IgD-negative memory B cell (primary cell): ENCODE results near the gene AFAP1L1. TPM values are rescaled to one million over a fixed set of nuclear protein-coding genes. Genes with fewer than 3 reads are reported as not detected.
A peak's percentile ranks its signal among the peaks of the same experiment; 100 is the strongest.
"Not testable (repeated sequence)": the region's sequence is repeated elsewhere in the genome, so short reads cannot be mapped to it uniquely, and the experiment has no call there.

Experiments used
- H3K27ac Mint-ChIP-seq, 3 donors: one replicate each; pipeline ENCODE4 v1.8.0; 2020 to 2022; ENCODE audit warnings: mild to moderate bottlenecking in 3 of 3, mixed read lengths in 3 of 3, moderate library complexity in 1 of 3
- H3K27me3 Mint-ChIP-seq: one replicate; pipeline ENCODE4 v1.8.0; 2021; ENCODE audit warnings: mixed read lengths
- H3K36me3 Mint-ChIP-seq: one replicate; pipeline ENCODE4 v1.8.0; 2020; ENCODE audit warnings: mild to moderate bottlenecking, mixed read lengths
- H3K4me1 Mint-ChIP-seq, 3 donors: one replicate each; pipeline ENCODE4 v1.8.0; 2020 to 2022; ENCODE audit warnings: mixed read lengths in 3 of 3, mild to moderate bottlenecking in 1 of 3
- H3K4me3 Mint-ChIP-seq, 4 donors: one replicate each; pipeline ENCODE4 v1.8.0; 2020 to 2022; ENCODE audit warnings: mild to moderate bottlenecking in 4 of 4, mixed read lengths in 4 of 4, moderate library complexity in 3 of 4
- H3K9me3 Mint-ChIP-seq, 3 donors: one replicate each; pipeline ENCODE4 v1.8.0; 2020 to 2021; ENCODE audit warnings: mixed read lengths in 3 of 3, mild to moderate bottlenecking in 1 of 3
- polyA plus RNA-seq: library from polyadenylated mRNA; unstranded; fragments of 300-500 nt; fragmentation: Illumina TruSeq; gene quantifications from one replicate; pipeline ENCODE4 v1.2.3, GENCODE V29; 2021

AFAP1L1 gene
- polyA plus RNA-seq, 1 donor from 2014 or later, result not detected

DNA sequence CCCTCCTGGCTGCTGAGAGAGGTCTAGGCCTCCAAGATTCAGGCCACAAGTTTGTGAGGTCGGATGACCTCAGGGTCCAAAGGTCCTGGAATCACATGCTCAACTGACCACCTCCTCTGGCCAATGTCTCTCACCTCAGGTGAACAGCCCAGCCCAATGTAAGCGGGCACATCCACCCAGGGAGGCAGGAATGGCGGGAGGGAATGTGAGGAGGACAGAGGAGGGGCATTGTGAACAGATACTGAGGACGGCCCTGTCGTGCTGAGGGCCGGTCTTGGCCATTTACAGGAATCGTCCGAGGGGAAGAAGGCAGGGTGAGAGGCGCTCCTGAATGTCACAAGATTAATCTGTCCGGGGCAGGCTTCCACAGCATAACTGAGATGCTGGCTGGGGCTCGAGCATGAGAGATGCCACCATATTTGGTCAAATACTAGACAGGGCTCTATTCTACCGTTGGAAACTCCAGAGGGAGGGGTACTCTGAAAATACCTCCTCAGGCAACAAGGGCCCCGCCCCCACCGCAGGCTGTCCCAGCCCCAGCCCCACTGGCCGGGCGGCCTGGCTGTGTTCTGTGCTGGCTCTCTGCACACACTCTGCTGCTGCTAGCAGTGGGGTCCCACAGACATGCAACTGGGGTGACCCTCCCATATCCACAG, 108.9 kb downstream of the AFAP1L1 start:
- H3K36me3 Mint-ChIP-seq, result no peaks in the 10 kb centered on the region
- H3K27ac Mint-ChIP-seq, result no peak overlapping the region
- no peak overlapping the region for H3K4me3 Mint-ChIP-seq
- peaks cover 0 to 3% (median 1%) of the 10 kb centered on the region in 3 donors for H3K4me1 Mint-ChIP-seq
- H3K9me3 Mint-ChIP-seq, result no peaks in the 10 kb centered on the region
- H3K27me3 Mint-ChIP-seq, result peaks cover 5% of the 10 kb centered on the region

DNA sequence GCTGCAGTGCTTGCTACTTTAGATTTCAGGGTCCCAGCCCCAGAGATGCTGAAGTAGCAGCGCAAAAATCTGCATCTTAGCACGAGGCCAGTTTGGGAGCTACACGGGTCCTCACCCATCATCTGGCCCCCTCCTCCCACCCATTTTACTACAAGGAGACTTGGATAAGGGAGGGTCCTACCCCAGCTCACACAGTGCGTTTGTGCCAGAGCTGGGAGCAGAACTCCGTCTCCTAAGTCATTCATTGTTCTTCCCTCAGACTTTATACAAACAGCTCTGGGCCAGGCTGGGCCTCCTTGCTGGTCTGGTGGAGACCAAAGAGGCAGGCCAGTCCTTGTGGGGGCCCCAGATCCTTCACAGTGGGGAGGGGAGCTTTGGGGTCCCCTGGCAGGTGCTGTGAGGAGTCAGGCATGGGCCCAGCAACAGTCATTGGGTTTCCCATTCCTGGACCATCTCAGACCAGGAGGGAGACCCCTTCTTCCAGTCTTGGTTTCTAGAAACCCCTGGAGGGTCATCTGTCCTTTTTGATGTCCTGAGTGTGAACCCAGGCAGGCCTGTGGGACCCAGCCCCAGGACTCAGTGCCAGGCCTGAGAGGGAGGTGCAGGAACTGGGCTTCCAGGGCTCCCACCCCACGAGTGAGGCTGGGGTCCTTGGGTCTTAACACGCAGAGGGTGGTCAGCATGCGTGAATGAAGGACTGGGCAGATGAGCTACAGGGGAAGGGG, 109.8 kb downstream of the AFAP1L1 start:
- peaks cover 5% of the 10 kb centered on the region for H3K27me3 Mint-ChIP-seq
- peak overlapping the region in 1 of 3 donors; percentile 86 for H3K27ac Mint-ChIP-seq

DNA sequence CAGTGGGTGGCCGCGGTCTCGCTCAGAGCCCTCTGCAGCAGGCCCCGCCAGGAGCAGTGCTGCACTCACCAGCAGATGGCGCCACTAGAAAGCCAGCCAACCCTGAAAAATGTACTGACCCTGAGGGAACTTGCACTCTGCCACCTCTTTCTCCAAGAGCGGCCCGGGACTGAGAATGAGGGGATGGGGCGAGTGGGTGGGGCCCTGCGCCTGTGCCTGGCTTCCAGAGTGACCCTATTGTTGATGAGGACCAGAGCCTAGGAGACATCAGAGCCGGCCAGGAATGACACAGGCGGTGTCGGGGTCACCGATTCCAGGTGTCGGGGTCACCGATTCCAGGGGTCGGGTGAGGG, 110.3 kb downstream of the AFAP1L1 start:
- Mint-ChIP-seq H3K4me1 (peaks cover 0 to 3% (median 1%) of the 10 kb centered on the region in 3 donors), H3K27me3 (peaks cover 5% of the 10 kb centered on the region), H3K27ac (peak overlapping the region in 1 of 3 donors; percentile 86), H3K36me3 (no peaks in the 10 kb centered on the region), H3K9me3 (no peaks in the 10 kb centered on the region), H3K4me3 (no peak overlapping the region)

More for the DNA sequence above, 109.8 kb downstream of the AFAP1L1 start:
- H3K4me3 Mint-ChIP-seq, result no peak overlapping the region
- peaks cover 0 to 3% (median 1%) of the 10 kb centered on the region in 3 donors for H3K4me1 Mint-ChIP-seq
- H3K9me3 Mint-ChIP-seq, result no peaks in the 10 kb centered on the region
- H3K36me3 Mint-ChIP-seq, result no peaks in the 10 kb centered on the region

DNA sequence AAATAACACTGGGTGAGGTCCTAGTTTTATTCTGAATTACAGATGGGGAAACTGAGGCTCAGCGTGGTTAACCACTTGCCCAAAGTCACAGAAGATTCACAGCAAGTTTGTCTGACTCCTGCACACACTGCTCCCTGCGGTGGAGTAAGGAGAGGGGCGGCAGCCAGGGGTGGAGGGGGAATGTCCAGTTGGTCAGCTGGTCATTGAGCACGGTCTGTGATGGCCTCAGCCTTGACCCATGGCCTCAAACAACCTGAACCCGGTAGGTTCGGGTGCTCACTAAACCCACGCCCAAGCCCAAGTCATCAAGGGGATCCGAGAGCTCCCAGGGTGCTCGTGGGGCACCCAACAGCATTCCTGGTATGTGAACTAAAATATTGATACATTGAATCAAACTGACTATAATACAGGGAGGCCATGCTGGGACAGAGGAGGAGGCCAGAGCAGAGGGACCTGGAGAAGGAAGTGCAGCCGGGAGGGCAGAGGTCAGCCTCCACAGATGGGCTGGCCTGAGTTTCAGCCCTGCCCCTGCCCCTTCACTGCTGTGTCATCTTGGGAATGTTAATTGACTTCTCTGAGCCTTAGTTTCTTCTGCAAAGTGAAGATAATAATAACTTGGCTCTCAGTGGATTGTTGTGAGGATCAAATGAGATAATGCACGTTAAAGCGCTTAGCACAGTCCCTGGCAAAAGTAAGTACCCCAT, 111.0 kb downstream of the AFAP1L1 start:
- no peaks in the 10 kb centered on the region for H3K36me3 Mint-ChIP-seq

DNA sequence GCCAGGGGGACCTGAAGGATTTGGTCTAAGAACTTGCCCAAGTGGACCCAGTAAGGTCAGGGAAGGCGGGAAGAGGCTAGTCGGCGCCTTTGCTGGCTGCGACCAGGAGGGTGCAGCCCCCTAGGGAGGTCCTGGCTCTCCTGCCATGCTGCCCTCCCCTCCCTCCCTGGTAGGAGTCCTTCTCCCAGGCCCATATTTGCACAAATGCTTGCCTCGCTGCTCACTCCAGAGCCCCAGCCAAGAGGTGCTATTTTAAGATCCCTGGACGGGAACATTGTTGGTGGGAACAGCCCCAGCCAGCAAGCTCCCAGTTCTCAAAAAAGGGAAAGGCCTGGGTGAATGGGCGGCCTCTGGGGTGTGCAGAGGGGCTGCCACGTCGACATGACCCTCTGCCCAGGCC, 111.7 kb downstream of the AFAP1L1 start:
- Mint-ChIP-seq H3K36me3 (no peaks in the 10 kb centered on the region), H3K9me3 (no peaks in the 10 kb centered on the region)

More for the DNA sequence above, 111.0 kb downstream of the AFAP1L1 start:
- no peak overlapping the region for H3K27ac Mint-ChIP-seq
- no peaks in the 10 kb centered on the region for H3K9me3 Mint-ChIP-seq
- H3K4me1 Mint-ChIP-seq, result peaks cover 0 to 3% (median 1%) of the 10 kb centered on the region in 3 donors
- peaks cover 5% of the 10 kb centered on the region for H3K27me3 Mint-ChIP-seq
- H3K4me3 Mint-ChIP-seq, result no peak overlapping the region

DNA sequence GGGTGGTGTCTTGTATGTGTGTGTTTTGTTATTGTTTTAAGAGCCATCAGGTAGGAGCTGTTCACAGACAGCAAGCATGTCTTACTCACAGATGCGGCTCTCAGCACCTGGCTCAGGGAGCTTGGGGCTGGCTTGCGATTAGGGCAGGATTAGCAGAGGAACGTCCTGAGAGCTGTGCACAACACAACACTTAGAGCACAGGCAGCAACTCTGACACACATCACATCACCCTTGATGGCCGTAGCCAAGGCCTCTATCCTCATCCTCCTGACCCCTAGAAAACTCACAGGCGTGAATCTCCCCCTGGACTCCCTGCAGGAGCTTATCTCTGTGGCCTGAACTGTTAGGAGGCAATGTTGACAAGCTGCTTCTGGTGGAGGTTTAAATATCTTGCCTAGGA, 114.5 kb downstream of the AFAP1L1 start:
- Mint-ChIP-seq H3K9me3 (no peaks in the 10 kb centered on the region), H3K36me3 (no peaks in the 10 kb centered on the region), H3K27ac (peak overlapping the region in 1 of 3 donors; percentile 26)

More for the DNA sequence above, 111.7 kb downstream of the AFAP1L1 start:
- peaks cover 5% of the 10 kb centered on the region for H3K27me3 Mint-ChIP-seq
- no peak overlapping the region for H3K27ac Mint-ChIP-seq
- peaks cover 0 to 3% (median 1%) of the 10 kb centered on the region in 3 donors for H3K4me1 Mint-ChIP-seq
- H3K4me3 Mint-ChIP-seq, result no peak overlapping the region

DNA sequence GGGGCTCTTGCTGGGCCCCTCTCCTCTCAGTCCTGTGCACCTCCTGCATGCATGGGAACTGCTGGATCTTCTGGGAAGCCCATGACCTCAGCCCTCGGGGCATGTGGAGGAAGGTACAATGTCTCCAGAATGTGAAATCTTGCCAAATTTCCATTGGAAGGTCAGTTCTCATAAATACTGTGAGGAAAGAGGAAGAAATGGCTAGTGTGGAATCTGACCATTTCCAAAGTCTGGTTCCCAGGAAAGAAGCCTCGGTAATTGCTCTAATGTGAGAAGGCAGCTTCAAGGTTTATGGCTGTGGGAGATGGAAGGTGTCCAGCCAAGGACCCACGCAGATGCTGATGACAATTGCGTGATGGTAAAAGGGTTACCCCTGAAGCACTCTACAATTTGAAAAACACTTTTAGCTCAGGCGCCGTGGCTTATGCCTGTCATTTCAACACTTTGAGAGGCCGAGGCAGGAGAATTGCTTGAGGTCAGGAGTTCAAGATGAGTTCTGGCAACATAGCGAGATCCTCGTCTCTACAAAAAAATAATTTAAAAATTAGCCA, 115.5 kb downstream of the AFAP1L1 start:
- Mint-ChIP-seq H3K4me3 (peak overlapping the region in 1 of 4 donors; percentile 55), H3K36me3 (no peaks in the 10 kb centered on the region), H3K9me3 (no peaks in the 10 kb centered on the region), H3K27ac (no peak overlapping the region), H3K4me1 (no peaks in the 10 kb centered on the region), H3K27me3 (peaks cover 4% of the 10 kb centered on the region)

More for the DNA sequence above, 114.5 kb downstream of the AFAP1L1 start:
- Mint-ChIP-seq H3K4me1 (peaks cover 0 to 3% (median 1%) of the 10 kb centered on the region in 3 donors), H3K4me3 (no peak overlapping the region), H3K27me3 (peaks cover 5% of the 10 kb centered on the region)

DNA sequence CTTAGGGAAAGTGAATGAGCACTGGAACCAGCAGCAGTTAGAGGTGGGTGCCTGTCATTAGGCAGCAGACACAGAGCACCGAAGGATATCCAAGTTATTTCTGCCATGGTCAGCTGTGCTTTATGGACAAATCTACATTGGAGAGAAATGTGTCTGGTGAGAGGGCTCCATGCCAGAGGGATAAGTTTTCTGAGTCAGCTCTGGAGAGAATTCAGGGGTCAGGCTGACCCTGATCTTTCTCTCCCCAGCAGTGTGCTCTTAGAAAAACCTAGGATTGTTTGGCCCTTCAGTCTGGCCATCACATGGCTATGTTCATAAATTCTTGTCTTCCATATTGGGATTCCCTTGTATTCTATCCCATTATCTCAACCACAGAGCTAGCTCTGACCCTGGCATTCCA, 116.3 kb downstream of the AFAP1L1 start:
- H3K4me1 Mint-ChIP-seq, result no peaks in the 10 kb centered on the region
- no peak overlapping the region for H3K27ac Mint-ChIP-seq

DNA sequence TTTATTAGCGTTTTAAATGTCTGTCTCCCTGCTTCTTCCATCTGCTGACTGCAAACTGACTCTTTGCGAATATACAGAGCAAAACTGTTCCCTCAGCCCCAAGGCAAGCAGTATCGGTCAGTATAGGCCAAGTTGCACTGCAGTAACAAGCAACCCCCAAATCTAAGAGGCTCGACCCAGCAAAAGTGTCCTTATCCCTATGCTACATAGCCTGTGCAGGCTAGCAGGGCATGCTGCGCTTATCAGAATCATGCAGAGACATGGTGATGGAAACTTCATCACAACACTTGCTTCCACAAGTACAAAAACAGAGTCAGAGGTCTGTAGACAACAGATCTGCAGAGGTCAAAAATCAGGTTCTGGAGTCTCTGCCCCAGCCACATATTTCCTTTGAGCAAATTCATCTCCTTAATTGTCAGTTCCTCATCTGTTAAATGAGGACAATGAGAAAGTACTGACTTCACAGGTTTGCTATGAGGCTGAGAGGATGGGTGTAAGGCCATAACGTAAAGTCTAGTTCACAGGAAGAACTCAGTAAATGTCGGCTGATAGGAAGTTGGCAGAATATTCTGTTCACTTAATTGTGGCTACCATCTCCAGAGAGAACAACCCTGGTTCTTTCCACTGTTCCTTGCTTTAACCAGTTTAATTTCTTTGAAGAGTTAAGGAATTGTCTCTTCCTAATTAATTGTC, 117.0 kb downstream of the AFAP1L1 start:
- Mint-ChIP-seq H3K4me1 (no peaks in the 10 kb centered on the region), H3K9me3 (no peaks in the 10 kb centered on the region), H3K27me3 (peaks cover 4% of the 10 kb centered on the region), H3K27ac (no peak overlapping the region), H3K4me3 (no peak overlapping the region), H3K36me3 (no peaks in the 10 kb centered on the region)

More for the DNA sequence above, 116.3 kb downstream of the AFAP1L1 start:
- H3K4me3 Mint-ChIP-seq, result no peak overlapping the region
- H3K9me3 Mint-ChIP-seq, result no peaks in the 10 kb centered on the region
- peaks cover 4% of the 10 kb centered on the region for H3K27me3 Mint-ChIP-seq
- no peaks in the 10 kb centered on the region for H3K36me3 Mint-ChIP-seq

DNA sequence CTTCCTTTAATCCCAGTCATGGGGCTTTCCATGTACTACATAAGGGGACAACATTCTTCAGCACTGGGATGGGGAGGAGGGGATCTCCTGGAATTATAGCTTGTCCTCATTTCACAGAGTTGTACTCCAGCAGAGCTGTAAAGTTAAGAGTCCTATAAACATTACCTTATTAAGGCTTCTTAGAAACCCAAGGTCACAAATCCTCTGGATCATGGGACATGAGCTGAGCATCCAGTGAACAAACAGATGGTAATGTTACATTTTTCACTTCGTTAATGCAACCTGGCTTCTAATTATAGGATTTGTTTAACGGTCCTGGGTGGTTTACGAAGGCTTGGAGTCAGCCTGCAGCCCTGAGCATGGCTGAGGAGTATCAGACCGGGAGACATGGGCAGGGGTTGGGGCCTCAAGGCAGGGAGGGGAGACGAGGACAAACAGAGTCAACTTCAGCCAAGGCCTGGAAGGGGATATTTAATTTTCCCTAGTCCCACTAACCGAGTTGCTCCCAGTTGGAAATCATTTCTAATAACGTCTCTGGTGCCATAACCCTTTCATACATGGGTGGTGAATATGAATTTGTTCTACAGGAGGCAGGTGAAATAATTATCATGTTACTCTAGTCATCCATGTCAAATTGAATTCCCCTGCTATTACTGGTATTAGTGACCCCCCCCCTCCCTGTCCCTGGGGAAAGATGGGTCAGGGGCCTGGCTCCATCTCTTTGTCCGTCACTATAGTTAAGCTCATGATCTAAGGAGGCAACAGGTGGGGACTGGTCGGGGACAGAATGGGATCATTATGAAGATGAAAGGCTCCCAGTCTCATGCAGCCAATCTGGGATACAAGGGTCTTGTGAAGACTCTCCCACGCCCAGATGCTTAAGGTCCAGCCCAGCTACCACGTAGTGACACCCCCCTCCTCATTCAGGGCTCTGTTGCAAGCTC, 118.2 kb downstream of the AFAP1L1 start:
- H3K36me3 Mint-ChIP-seq, result no peaks in the 10 kb centered on the region
- H3K27ac Mint-ChIP-seq, result no peak overlapping the region
- H3K27me3 Mint-ChIP-seq, result peaks cover 4% of the 10 kb centered on the region
- H3K4me3 Mint-ChIP-seq, result no peak overlapping the region
- no peaks in the 10 kb centered on the region for H3K9me3 Mint-ChIP-seq
- no peaks in the 10 kb centered on the region for H3K4me1 Mint-ChIP-seq

DNA sequence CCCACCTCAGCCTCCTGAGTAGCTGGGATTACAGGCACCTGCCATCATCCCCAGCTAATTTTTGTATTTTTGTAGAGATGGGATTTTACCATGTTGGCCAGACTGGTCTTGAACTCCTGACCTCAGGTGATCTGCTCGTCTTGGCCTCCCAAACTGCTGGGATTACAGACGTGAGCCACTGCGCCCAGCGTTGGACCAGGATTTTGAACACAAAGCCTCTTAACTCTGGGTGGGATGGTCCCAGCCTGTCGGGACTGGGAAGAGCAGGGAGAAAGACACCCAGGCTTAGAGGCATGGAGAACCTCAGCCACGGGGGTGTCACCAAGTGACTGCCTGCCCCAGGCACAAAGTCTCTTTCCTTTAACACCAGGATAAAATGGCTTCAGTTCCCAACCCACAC, 119.4 kb downstream of the AFAP1L1 start:
- not testable (repeated sequence) for H3K9me3 Mint-ChIP-seq, H3K4me1 Mint-ChIP-seq, H3K36me3 Mint-ChIP-seq, H3K27ac Mint-ChIP-seq, H3K4me3 Mint-ChIP-seq, H3K27me3 Mint-ChIP-seq
